ENCODE results near the gene ATP8A2.

- TF ChIP-seq BRCA1 (IDR thresholded peaks at IDR 0.05; ENCODE audit: low read depth, low read length), result no peak
- no peak for TF ChIP-seq MEF2A (IDR thresholded peaks at IDR 0.05; ENCODE audit: insufficient read depth, low read depth, low read length)
- no peak for TF ChIP-seq BCLAF1 (IDR thresholded peaks at IDR 0.05)
- TF ChIP-seq YY1 (IDR thresholded peaks at IDR 0.05; ENCODE audit: low read depth, low read length), result no peak
- no peak for TF ChIP-seq CHD4 (IDR thresholded peaks at IDR 0.05)
- no peak for TF ChIP-seq EP300 (IDR thresholded peaks at IDR 0.05; ENCODE audit: borderline replicate concordance in 1 of 2, control insufficient read depth in 1 of 2, low read depth in 2 of 2, low read length in 2 of 2)
- no peak for TF ChIP-seq TAF1 (IDR thresholded peaks at IDR 0.05; ENCODE audit: borderline replicate concordance, low read depth, low read length)
- no peak for TF ChIP-seq CTCF (IDR thresholded peaks at IDR 0.05 in 2 of 3, conservative IDR thresholded peaks at IDR 0.05 in 1 of 3; ENCODE audit: control insufficient read depth in 2 of 3, extremely low read depth in 1 of 3, insufficient read depth in 1 of 3, low read depth in 3 of 3, low read length in 3 of 3)
- TF ChIP-seq RFX5 (IDR thresholded peaks at IDR 0.05; ENCODE audit: low read depth, low read length), result no peak
- no peak for TF ChIP-seq SP1 (IDR thresholded peaks at IDR 0.05; ENCODE audit: low read depth, low read length)
- TF ChIP-seq POLR2A (IDR thresholded peaks at IDR 0.05; ENCODE audit: low read depth, low read length), result no peak
These were observed 469.2 kb downstream of the ATP8A2 start for GRCh38 chr13:25840931-25841330.

All from GM12878 (cell line).